ENCODE data around the gene ADGRB2. TPM values are rescaled to one million over a fixed set of nuclear protein-coding genes. Genes with fewer than 3 reads are reported as not detected.

Gene ADGRB2
- total RNA-seq, 1 experiment from 2014 or later, result 15.6 TPM

DNA sequence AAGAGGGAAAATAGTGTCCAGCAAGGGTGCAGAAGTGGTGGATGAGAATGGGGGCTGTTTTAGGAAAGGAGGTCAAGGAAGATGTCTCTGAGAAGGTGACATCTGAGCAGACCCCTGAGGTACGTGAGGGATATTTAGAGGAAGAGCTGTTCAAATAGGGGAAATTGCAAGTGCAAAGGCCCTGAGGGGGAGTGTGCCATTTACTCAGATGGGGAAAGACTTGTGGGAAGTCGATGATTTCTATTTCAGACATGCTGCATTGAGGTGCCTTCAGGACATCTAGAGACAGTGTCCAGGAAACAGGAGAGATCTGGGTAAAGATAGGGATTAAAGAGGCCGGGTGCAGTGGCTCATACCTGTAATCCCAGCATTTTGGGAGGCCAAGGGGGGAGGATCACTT is 10.4 kb upstream of the ADGRB2 start:
- no peaks in the 10 kb centered on the region for H3K4me1 ChIP-seq (replicated peaks; ENCODE audit: insufficient read depth)
- H3K9me2 ChIP-seq (ENCODE audit: insufficient read depth), result no peaks in the 10 kb centered on the region
- no peak for DNase-seq
- TF ChIP-seq, protein P1, sequence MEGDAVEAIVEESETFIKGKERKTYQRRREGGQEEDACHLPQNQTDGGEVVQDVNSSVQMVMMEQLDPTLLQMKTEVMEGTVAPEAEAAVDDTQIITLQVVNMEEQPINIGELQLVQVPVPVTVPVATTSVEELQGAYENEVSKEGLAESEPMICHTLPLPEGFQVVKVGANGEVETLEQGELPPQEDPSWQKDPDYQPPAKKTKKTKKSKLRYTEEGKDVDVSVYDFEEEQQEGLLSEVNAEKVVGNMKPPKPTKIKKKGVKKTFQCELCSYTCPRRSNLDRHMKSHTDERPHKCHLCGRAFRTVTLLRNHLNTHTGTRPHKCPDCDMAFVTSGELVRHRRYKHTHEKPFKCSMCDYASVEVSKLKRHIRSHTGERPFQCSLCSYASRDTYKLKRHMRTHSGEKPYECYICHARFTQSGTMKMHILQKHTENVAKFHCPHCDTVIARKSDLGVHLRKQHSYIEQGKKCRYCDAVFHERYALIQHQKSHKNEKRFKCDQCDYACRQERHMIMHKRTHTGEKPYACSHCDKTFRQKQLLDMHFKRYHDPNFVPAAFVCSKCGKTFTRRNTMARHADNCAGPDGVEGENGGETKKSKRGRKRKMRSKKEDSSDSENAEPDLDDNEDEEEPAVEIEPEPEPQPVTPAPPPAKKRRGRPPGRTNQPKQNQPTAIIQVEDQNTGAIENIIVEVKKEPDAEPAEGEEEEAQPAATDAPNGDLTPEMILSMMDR (conservative IDR thresholded peaks at IDR 0.05), result no peak
- no peak for TF ChIP-seq EZH2 (IDR thresholded peaks at IDR 0.05; ENCODE audit: low read depth)
- no peaks in the 10 kb centered on the region; the same call in 1 of the 2 replicates for H3F3A ChIP-seq (ENCODE audit: insufficient read depth, low read depth)
- intact Hi-C loops (cut with micrococcal nuclease; ENCODE audit: unreplicated experiment), result no loop called here
- H3K4me2 ChIP-seq, result no peak overlapping the region
- H3K9me3 ChIP-seq (ENCODE audit: insufficient read depth, low read depth), result no peaks in the 10 kb centered on the region
- H4K20me1 ChIP-seq (ENCODE audit: insufficient read depth), result no peaks in the 10 kb centered on the region
- no peak overlapping the region for H3K27ac ChIP-seq
- H3K4me3 ChIP-seq, result no peak overlapping the region
- BruUV-seq (replicated peaks), result no TSS peak
- H3K27me3 ChIP-seq (ENCODE audit: insufficient read depth, low read depth), result peaks cover 17% of the 10 kb centered on the region; the same call in 1 of the 2 replicates
- H3K79me2 ChIP-seq (ENCODE audit: low read depth), result no peaks in the 10 kb centered on the region
- no peak overlapping the region for H2AFZ ChIP-seq
- H3K36me3 ChIP-seq (ENCODE audit: low read depth), result no peaks in the 10 kb centered on the region
- ChIA-PET CTCF (no interaction called here), POLR2A (ENCODE audit: unreplicated experiment) (no interaction called here)

DNA sequence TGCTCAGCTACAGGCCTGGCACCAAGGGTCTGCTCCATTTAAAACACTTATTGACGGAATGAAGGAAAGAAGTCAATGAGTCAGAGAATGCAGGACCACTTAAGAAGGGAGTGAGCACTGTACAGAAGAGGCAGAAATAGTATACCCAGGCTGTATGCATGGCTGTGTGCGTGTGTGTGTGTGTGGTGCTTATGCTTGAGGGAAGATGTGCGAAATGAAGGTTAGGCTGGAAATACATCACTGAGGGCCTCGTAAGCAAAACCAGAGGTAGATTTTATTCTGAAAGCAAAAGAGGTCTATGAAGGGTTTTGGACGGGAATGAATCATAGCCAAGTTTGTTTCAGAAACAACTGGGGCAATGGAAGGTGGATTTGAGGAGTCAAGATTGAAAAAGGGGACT is 9.7 kb upstream of the ADGRB2 start:
- Histone ChIP-seq H3K27ac (no peak overlapping the region), H3F3A (ENCODE audit: insufficient read depth, low read depth) (no peaks in the 10 kb centered on the region; the same call in 1 of the 2 replicates), H2AFZ (no peak overlapping the region), H4K20me1 (ENCODE audit: insufficient read depth) (no peaks in the 10 kb centered on the region), H3K4me3 (no peak overlapping the region), H3K9me3 (ENCODE audit: insufficient read depth, low read depth) (no peaks in the 10 kb centered on the region), H3K4me2 (no peak overlapping the region), H3K36me3 (ENCODE audit: low read depth) (no peaks in the 10 kb centered on the region), H3K27me3 (ENCODE audit: insufficient read depth, low read depth) (peaks cover 17% of the 10 kb centered on the region; the same call in 1 of the 2 replicates), H3K4me1 (replicated peaks; ENCODE audit: insufficient read depth) (no peaks in the 10 kb centered on the region), H3K9me2 (ENCODE audit: insufficient read depth) (no peaks in the 10 kb centered on the region), H3K79me2 (ENCODE audit: low read depth) (no peaks in the 10 kb centered on the region)
- ChIA-PET CTCF (no interaction called here), POLR2A (ENCODE audit: unreplicated experiment) (no interaction called here)
- intact Hi-C loops (cut with micrococcal nuclease; ENCODE audit: unreplicated experiment), result no loop called here
- DNase-seq, result no peak
- no peak for TF ChIP-seq EZH2 (IDR thresholded peaks at IDR 0.05; ENCODE audit: low read depth)
- TF ChIP-seq, protein P1 (conservative IDR thresholded peaks at IDR 0.05), result no peak
- no TSS peak for BruUV-seq (replicated peaks)

DNA sequence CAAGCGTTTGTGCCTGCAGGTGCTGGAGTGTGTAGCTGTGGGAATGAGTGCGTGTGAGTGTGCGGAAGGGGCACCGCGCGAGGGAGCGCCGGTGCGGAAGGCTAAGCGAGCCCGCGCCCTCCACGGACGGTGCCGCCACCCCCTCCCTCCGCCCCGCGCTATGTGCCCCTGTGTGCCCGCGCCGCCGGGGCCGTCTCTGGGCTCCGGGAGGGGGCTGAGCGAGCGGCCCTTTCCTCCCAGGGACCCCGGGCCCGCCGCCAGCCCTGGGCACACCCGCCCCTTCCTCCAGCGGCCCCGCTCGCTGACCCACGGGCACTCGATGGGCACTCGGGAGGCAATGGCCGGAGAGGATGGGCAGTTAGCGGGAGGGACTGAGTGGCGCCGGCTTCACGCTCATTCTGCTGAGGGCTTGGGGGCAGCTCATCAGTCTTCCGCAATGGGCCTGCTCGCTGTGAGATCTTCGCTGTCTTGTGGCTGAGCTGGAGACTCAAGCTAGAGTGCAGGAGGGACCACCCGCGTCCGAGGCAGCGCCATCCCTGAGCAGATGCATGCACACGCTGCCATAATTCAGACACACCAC is 8.6 kb upstream of the ADGRB2 start:
- CTCF ChIA-PET, result no interaction called here
- no peaks in the 10 kb centered on the region for H3K4me1 ChIP-seq (replicated peaks; ENCODE audit: insufficient read depth)

More for the DNA sequence above, 8.6 kb upstream of the ADGRB2 start:
- no peak for DNase-seq
- Histone ChIP-seq H3K4me2 (no peak overlapping the region), H3K79me2 (ENCODE audit: low read depth) (no peaks in the 10 kb centered on the region), H2AFZ (no peak overlapping the region), H3K27ac (no peak overlapping the region), H3K9me3 (ENCODE audit: insufficient read depth, low read depth) (no peaks in the 10 kb centered on the region), H3F3A (ENCODE audit: insufficient read depth, low read depth) (peaks cover 4% of the 10 kb centered on the region), H3K36me3 (ENCODE audit: low read depth) (no peaks in the 10 kb centered on the region), H3K27me3 (ENCODE audit: insufficient read depth, low read depth) (peaks cover 17% of the 10 kb centered on the region; the same call in 1 of the 2 replicates), H3K4me3 (no peak overlapping the region), H3K9me2 (ENCODE audit: insufficient read depth) (no peaks in the 10 kb centered on the region), H4K20me1 (ENCODE audit: insufficient read depth) (no peaks in the 10 kb centered on the region)
- intact Hi-C loops (cut with micrococcal nuclease; ENCODE audit: unreplicated experiment), result no loop called here
- no TSS peak for BruUV-seq (replicated peaks)
- TF ChIP-seq EZH2 (IDR thresholded peaks at IDR 0.05; ENCODE audit: low read depth), result no peak
- TF ChIP-seq, protein P1 (conservative IDR thresholded peaks at IDR 0.05), result no peak
- POLR2A ChIA-PET (ENCODE audit: unreplicated experiment), result no interaction called here
